K562 (cell line): ENCODE results near the gene MPG. TPM values are rescaled to one million over a fixed set of nuclear protein-coding genes. Genes with fewer than 3 reads are reported as not detected.
A peak's percentile ranks its signal among the peaks of the same experiment; 100 is the strongest.

ENCODE experiments used
- ATAC-seq: fragments of 200-7000 bp; cut with Tn5 transposase; 3 replicates; pipeline ENCODE4 v1.9.1; 2020; ENCODE audit warnings: moderate library complexity
- BruUV-seq: library from RNA; stranded (reverse); fragments of 400-500 nt; replicated peaks from 2 replicates; lab custom pipeline; 2021; lab: Mats Ljungman, UMichigan
- CTCF ChIA-PET: fragments of 300-600 bp; formaldehyde crosslinking; extraction: SDS; loops from one replicate; lab custom pipeline; 2021; ENCODE audit warnings: low intra/inter-chr PET ratio; lab: Yijun Ruan, JAX
- POLR2A ChIA-PET: fragments of 300-600, 350-650 bp; sonication (Branson Sonifier 250); formaldehyde crosslinking; extraction: SDS; loops from one replicate; lab custom pipeline; 2021; ENCODE audit warnings: antibody characterized with exemption, inconsistent platforms; lab: Yijun Ruan, JAX
- DNase-seq, 4 experiments: peaks; one replicate each; pipeline versions ENCODE4 v3.0.0 to v3.0.0-alpha.2; 2011 to 2018; ENCODE audit warnings: low spot score in 3 of 4, mixed read lengths in 3 of 4; ENCODE audit errors: extremely low read depth in 1 of 4
- FAIRE-seq: peaks from 2 replicates; lab custom pipeline; 2011; peaks lifted over from hg19 to GRCh38; lab: Jason Lieb, UNC
- H2AFZ ChIP-seq: 2 replicates; pipeline ENCODE4 v1.6.0; 2011; ENCODE audit warnings: low read depth, low read length, control low read depth, inconsistent platforms
- H3K27ac ChIP-seq: fragments of 200-600 bp; 3 replicates; pipeline ENCODE4 v1.8.0; 2011; ENCODE audit warnings: low read depth, mild to moderate bottlenecking, control low read depth, inconsistent platforms, low read length, moderate library complexity, mixed read lengths; ENCODE audit errors: extremely low read depth
- H3K27me3 ChIP-seq, 2 experiments: fragments of 300-600 bp in 1 of 2; 2 replicates in 1 of 2; 3 replicates in 1 of 2; pipeline versions ENCODE4 v1.6.0 to v1.8.0; 2011; ENCODE audit warnings: inconsistent platforms in 2 of 2, low read length in 2 of 2, mild to moderate bottlenecking in 1 of 2, mixed read lengths in 1 of 2, moderate library complexity in 1 of 2; ENCODE audit not compliant: control insufficient read depth in 2 of 2, insufficient read depth in 2 of 2
- H3K36me3 ChIP-seq: fragments of 300-600 bp; 3 replicates; pipeline ENCODE4 v1.8.0; 2011; ENCODE audit warnings: mild to moderate bottlenecking, low read length, inconsistent platforms; ENCODE audit not compliant: control insufficient read depth, insufficient read depth
- H3K4me1 ChIP-seq, 2 experiments: fragments of 200-600 bp in 1 of 2; replicated peaks in 1 of 2; 2 replicates in 1 of 2; 3 replicates in 1 of 2; pipeline versions ENCODE4 v1.5.1 to v1.8.0; 2011; ENCODE audit warnings: inconsistent platforms in 2 of 2, low read length in 2 of 2, mild to moderate bottlenecking in 1 of 2, mixed read lengths in 1 of 2, moderate library complexity in 1 of 2; ENCODE audit not compliant: control insufficient read depth in 2 of 2, insufficient read depth in 2 of 2
- H3K4me2 ChIP-seq: 2 replicates; pipeline ENCODE4 v1.6.1; 2011; ENCODE audit warnings: low read length, control low read depth, inconsistent platforms, mixed read lengths; ENCODE audit not compliant: insufficient read depth
- H3K4me3 ChIP-seq: fragments of 200-600 bp; sonication (generic), shearing (Covaris generic); 2 replicates; pipeline ENCODE4 v1.5.1; 2016; ENCODE audit warnings: control low read depth, inconsistent platforms
- H3K79me2 ChIP-seq: fragments of 200-600 bp; 3 replicates; pipeline ENCODE4 v1.8.0; 2011; ENCODE audit warnings: low read length, inconsistent platforms; ENCODE audit not compliant: control insufficient read depth, insufficient read depth
- H3K9ac ChIP-seq, 2 experiments: 2 replicates each; pipeline versions ENCODE4 v1.6.0 to v1.6.1; 2011; ENCODE audit warnings: low read depth in 2 of 2, low read length in 2 of 2, control low read depth in 1 of 2, inconsistent platforms in 1 of 2, mild to moderate bottlenecking in 1 of 2, mixed read lengths in 1 of 2; ENCODE audit not compliant: insufficient read depth in 1 of 2
- H3K9me1 ChIP-seq: one replicate; pipeline ENCODE4 v1.6.0; 2011; ENCODE audit warnings: inconsistent platforms, mild to moderate bottlenecking, low read length, moderate library complexity; ENCODE audit not compliant: control insufficient read depth, insufficient read depth
- H3K9me3 ChIP-seq: replicated peaks from 2 replicates; pipeline ENCODE4 v1.5.1; 2011; ENCODE audit warnings: low read depth, low read length, inconsistent platforms; ENCODE audit not compliant: control insufficient read depth, insufficient read depth
- H4K20me1 ChIP-seq: replicated peaks from 2 replicates; pipeline ENCODE4 v1.6.1; 2011; ENCODE audit warnings: low read length, inconsistent platforms, mixed read lengths; ENCODE audit not compliant: control insufficient read depth, insufficient read depth
- CEBPB ChIP-seq: fragments of 450-650 bp; IDR thresholded peaks from 2 replicates; pipeline ENCODE4 v1.6.1; 2016; ENCODE audit warnings: missing genetic modification characterization, missing compliant biosample characterization
- CTBP1 ChIP-seq: fragments of 450-650 bp; IDR thresholded peaks from 2 replicates; pipeline ENCODE4 v1.6.1; 2016; ENCODE audit warnings: borderline replicate concordance
- ETS2 ChIP-seq: IDR thresholded peaks from 2 replicates; pipeline ENCODE4 v1.6.1; 2016; ENCODE audit warnings: borderline replicate concordance, missing genetic modification characterization, mild to moderate bottlenecking, moderate library complexity, missing compliant biosample characterization; ENCODE audit not compliant: poor library complexity, severe bottlenecking
- ZBTB7A ChIP-seq: IDR thresholded peaks from 2 replicates; pipeline ENCODE4 v1.6.1; 2011; ENCODE audit warnings: low read depth, mild to moderate bottlenecking, low read length, moderate library complexity, borderline replicate concordance; ENCODE audit not compliant: control insufficient read depth
- ZBTB9 ChIP-seq: fragments of 450-650 bp; formaldehyde crosslinking; IDR thresholded peaks from 2 replicates; pipeline ENCODE4 v1.4.0; 2020; ENCODE audit warnings: mild to moderate bottlenecking, moderate library complexity
- ZNF175 ChIP-seq: fragments of 200-800 bp; sonication (Bioruptor generic); IDR thresholded peaks from 2 replicates; pipeline ENCODE4 v1.6.1; 2016; ENCODE audit warnings: low read depth, mild to moderate bottlenecking, missing genetic modification characterization, missing compliant biosample characterization
- WGBS: fragments of 100-300 bp; shearing (Covaris generic); methylation state at CpG from one replicate; pipeline ENCODE4 v1.1.6; 2016; ENCODE audit warnings: low coverage, mixed read lengths; ENCODE audit not compliant: insufficient coverage; ENCODE audit errors: missing lambda C conversion rate; 5-methylcytosine and 5-hydroxymethylcytosine counted together
- in situ Hi-C: fragments of 300-500 bp; cut with MboI; formaldehyde crosslinking; loops from 4 replicates; pipeline ENCODE4 v1.15.0; 2018; ENCODE audit warnings: inconsistent platforms, mixed read lengths
- intact Hi-C: fragments of 100-400 bp; cut with micrococcal nuclease; formaldehyde crosslinking; loops from 2 replicates; pipeline ENCODE4 v1.14.2; 2022
- polyA plus RNA-seq, 8 experiments: library from polyadenylated mRNA; depleted of rRNA in 4 of 8; stranded (reverse) in 5 of 8; unstranded in 3 of 8; fragments of >200 nt; fragmentation: Nextera tagmentation in 2 of 8; fragmentation: Illumina TruSeq in 1 of 8; extraction: Ambion mirVana in 2 of 8; extraction: Trizol in 1 of 8; gene quantifications; 2 replicates each; pipeline versions ENCODE4 v1.2.1 to v1.2.3, GENCODE V29; 2011 to 2014; ENCODE audit warnings: inconsistent platforms in 1 of 8, missing spikeins in 1 of 8
- total RNA-seq, 7 experiments: library from RNA; depleted of rRNA in 6 of 7; stranded (reverse); fragments of >200 nt in 6 of 7; fragmentation: Illumina TruSeq in 2 of 7; extraction: Trizol in 2 of 7; gene quantifications; 2 replicates each; pipeline versions ENCODE4 v1.2.1 to v1.2.3, GENCODE V29; 2011 to 2021; ENCODE audit warnings: low replicate concordance in 1 of 7
- TF ChIP-seq, protein P1 (sequence below), 2 experiments: fragments of 150-350 bp in 1 of 2; IDR thresholded peaks; 2 replicates each; pipeline ENCODE4 v1.6.1; 2012 to 2016; ENCODE audit warnings: low read depth in 2 of 2, low read length in 2 of 2, mild to moderate bottlenecking in 1 of 2, moderate library complexity in 1 of 2
- TF ChIP-seq, protein P2 (sequence below): fragments of 200-800 bp; sonication (Bioruptor generic); IDR thresholded peaks from 2 replicates; pipeline ENCODE4 v1.6.1; 2017; ENCODE audit warnings: missing genetic modification characterization, missing compliant biosample characterization
- TF ChIP-seq, protein P3 (sequence below), 2 experiments: fragments of 450-650 bp in 1 of 2; sonication (generic) in 1 of 2; formaldehyde crosslinking in 1 of 2; IDR thresholded peaks in 1 of 2; conservative IDR thresholded peaks in 1 of 2; 2 replicates each; pipeline versions ENCODE4 v1.6.1 to v1.8.1; 2016 to 2023; ENCODE audit warnings: mild to moderate bottlenecking in 2 of 2, moderate library complexity in 2 of 2, inconsistent platforms in 1 of 2, missing genetic modification reagents in 1 of 2

The MPG gene
- total and polyA plus RNA-seq, 9 of the 15 experiments (the other 6 are each of a cell fraction or from before 2014, with no cell fraction given) = 0.42 to 226 (median 36.2) TPM

DNA sequence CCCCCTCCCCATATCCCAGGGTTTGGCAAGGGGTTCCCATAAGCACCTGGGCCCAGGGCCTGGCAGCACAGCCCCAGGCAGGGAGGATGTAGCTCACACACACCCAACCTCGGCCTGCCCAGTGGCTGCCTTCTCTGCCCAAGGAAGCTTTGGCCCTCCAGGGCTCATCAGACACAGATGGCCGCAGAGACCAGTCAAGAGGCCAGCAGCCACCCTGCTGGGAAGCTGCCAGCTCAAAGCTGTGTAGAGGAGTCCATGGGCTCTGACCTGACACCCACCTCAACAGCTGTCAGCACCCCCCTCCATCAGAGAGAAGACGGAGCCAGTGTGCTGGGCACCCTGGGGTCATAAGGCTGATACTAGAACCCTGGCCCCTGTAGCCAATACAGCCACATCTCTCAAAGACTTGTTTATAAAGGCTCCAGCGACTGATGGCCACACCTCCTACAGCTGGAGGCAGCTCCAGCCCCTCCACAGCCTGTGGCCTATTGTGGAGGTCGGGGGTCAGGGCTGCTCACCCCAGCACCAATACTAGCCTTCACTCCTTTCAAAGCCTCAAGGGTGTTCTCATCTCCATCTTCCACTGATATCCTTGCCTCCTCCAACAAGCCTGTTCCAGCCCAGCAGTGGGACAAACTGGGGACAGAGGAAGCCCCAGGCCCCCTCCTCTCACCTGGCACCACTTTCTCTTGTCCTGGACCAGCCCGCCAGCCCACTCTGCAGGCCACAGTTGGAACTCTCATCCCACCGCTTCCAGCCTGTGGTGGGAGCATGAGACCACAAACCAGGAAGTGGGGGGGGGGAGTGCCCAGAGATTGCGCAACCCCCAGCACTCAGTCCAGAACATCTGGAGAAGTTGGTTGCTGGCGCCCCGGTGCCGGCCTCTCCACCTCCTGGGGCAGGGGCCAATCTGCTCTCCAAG is 2.2 kb upstream of the MPG start:
- POLR2A ChIA-PET = interaction anchor here (0.6 to 1.6 kb wide), 6 partner anchors 15 to 141 kb away, joined by 3 to 9 read pairs (median 3); partner anchors contain the start of genes POLR3K and SNRNP25
- no TSS peak for BruUV-seq
- CTCF ChIA-PET = interaction anchor here (2.0 kb wide), 1 partner anchor 21 kb away, joined by 9 read pairs; no protein-coding TSS in a partner anchor
- peaks cover 29% of the 10 kb centered on the region for H3K79me2 ChIP-seq
- H3K4me3 ChIP-seq = no peak overlapping the region
- in situ Hi-C loops = no loop called here
- peak overlapping the region; percentile 46 for H2AFZ ChIP-seq
- no peaks in the 10 kb centered on the region; the same call in 1 of the 2 replicates for H3K9me3 ChIP-seq
- H3K4me1 ChIP-seq = peaks cover 32 to 83% of the 10 kb centered on the region in 2 experiments
- peaks cover 10% of the 10 kb centered on the region for H4K20me1 ChIP-seq
- peaks cover 5% of the 10 kb centered on the region for H3K9me1 ChIP-seq
- peak overlapping the region; percentile 89; the same call in 2 of the 3 replicates for H3K27ac ChIP-seq
- peak; percentile 54 to 79 (median 69) for DNase-seq
- H3K36me3 ChIP-seq = peaks cover 15% of the 10 kb centered on the region; the same call in 2 of the 3 replicates
- peak; percentile 9 for ATAC-seq
- WGBS = 27% methylated on average over 11 of the region's 11 CpGs
- H3K9ac ChIP-seq = peak overlapping the region in 1 of 2 experiments; percentile 76; a peak in 2 of 4 replicates
- peak overlapping the region; percentile 88 for H3K4me2 ChIP-seq
- H3K27me3 ChIP-seq = no peaks in the 10 kb centered on the region
- intact Hi-C loops = no loop called here
- FAIRE-seq = peak; percentile 91
- TF ChIP-seq CEBPB (tag) (peak; percentile 100), ETS2 (tag) (no peak), CTBP1 (peak; percentile 57; the same call in 1 of the 2 replicates), ZNF175 (no peak), ZBTB7A (peak; percentile 70; the same call in 1 of the 2 replicates), ZBTB9 (CRISPR knock-in tag) (peak; percentile 62; the same call in 1 of the 2 replicates)
- TF ChIP-seq, protein P1, sequence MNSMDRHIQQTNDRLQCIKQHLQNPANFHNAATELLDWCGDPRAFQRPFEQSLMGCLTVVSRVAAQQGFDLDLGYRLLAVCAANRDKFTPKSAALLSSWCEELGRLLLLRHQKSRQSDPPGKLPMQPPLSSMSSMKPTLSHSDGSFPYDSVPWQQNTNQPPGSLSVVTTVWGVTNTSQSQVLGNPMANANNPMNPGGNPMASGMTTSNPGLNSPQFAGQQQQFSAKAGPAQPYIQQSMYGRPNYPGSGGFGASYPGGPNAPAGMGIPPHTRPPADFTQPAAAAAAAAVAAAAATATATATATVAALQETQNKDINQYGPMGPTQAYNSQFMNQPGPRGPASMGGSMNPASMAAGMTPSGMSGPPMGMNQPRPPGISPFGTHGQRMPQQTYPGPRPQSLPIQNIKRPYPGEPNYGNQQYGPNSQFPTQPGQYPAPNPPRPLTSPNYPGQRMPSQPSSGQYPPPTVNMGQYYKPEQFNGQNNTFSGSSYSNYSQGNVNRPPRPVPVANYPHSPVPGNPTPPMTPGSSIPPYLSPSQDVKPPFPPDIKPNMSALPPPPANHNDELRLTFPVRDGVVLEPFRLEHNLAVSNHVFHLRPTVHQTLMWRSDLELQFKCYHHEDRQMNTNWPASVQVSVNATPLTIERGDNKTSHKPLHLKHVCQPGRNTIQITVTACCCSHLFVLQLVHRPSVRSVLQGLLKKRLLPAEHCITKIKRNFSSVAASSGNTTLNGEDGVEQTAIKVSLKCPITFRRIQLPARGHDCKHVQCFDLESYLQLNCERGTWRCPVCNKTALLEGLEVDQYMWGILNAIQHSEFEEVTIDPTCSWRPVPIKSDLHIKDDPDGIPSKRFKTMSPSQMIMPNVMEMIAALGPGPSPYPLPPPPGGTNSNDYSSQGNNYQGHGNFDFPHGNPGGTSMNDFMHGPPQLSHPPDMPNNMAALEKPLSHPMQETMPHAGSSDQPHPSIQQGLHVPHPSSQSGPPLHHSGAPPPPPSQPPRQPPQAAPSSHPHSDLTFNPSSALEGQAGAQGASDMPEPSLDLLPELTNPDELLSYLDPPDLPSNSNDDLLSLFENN (IDR thresholded peaks at IDR 0.05; ENCODE audit: low read depth in 2 of 2, low read length in 2 of 2) = no peak
- TF ChIP-seq, protein P2, sequence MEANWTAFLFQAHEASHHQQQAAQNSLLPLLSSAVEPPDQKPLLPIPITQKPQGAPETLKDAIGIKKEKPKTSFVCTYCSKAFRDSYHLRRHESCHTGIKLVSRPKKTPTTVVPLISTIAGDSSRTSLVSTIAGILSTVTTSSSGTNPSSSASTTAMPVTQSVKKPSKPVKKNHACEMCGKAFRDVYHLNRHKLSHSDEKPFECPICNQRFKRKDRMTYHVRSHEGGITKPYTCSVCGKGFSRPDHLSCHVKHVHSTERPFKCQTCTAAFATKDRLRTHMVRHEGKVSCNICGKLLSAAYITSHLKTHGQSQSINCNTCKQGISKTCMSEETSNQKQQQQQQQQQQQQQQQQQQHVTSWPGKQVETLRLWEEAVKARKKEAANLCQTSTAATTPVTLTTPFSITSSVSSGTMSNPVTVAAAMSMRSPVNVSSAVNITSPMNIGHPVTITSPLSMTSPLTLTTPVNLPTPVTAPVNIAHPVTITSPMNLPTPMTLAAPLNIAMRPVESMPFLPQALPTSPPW (CRISPR knock-in tag) = peak; percentile 97
- TF ChIP-seq, protein P3, sequence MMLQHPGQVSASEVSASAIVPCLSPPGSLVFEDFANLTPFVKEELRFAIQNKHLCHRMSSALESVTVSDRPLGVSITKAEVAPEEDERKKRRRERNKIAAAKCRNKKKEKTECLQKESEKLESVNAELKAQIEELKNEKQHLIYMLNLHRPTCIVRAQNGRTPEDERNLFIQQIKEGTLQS (IDR thresholded peaks at IDR 0.05) = peak; percentile 82
- TF ChIP-seq, protein P3 (CRISPR knock-in tag; conservative IDR thresholded peaks at IDR 0.05) = no peak
